WTC11 (cell line): Measurements from ENCODE around the gene ZNF608. TPM values are rescaled to one million over a fixed set of nuclear protein-coding genes. Genes with fewer than 3 reads are reported as not detected.

Experiments
- ATAC-seq: fragments of 200-7000 bp; cut with Tn5 transposase; 2 replicates; pipeline ENCODE4 v1.10.0; 2021; ENCODE audit warnings: mild to moderate bottlenecking, moderate library complexity
- CTCF ChIA-PET: fragments of 300-600 bp; sonication (Branson Sonifier 250); formaldehyde crosslinking; loops from one replicate; lab custom pipeline; 2021; ENCODE audit warnings: antibody characterized with exemption; lab: Charles Lee
- POLR2A ChIA-PET: fragments of 350-600 bp; sonication (Branson Sonifier 250); formaldehyde crosslinking; loops from one replicate; lab custom pipeline; 2021; ENCODE audit warnings: antibody characterized with exemption; lab: Charles Lee
- DNase-seq: peaks from one replicate; pipeline ENCODE4 v3.0.0; 2021; ENCODE audit warnings: low spot score
- H3K27ac Mint-ChIP-seq: 2 replicates; pipeline ENCODE4 v1.8.0; 2021; ENCODE audit warnings: mixed read lengths
- H3K27me3 Mint-ChIP-seq: 2 replicates; pipeline ENCODE4 v1.8.0; 2021; ENCODE audit warnings: low read depth, mild to moderate bottlenecking, moderate library complexity, mixed read lengths
- H3K36me3 Mint-ChIP-seq: 2 replicates; pipeline ENCODE4 v1.8.0; 2021; ENCODE audit warnings: mixed read lengths
- H3K4me1 Mint-ChIP-seq: 2 replicates; pipeline ENCODE4 v1.8.0; 2022; ENCODE audit warnings: mixed read lengths
- H3K4me3 Mint-ChIP-seq: 2 replicates; pipeline ENCODE4 v1.8.0; 2021; ENCODE audit warnings: mild to moderate bottlenecking, moderate library complexity, mixed read lengths
- H3K9me3 Mint-ChIP-seq: 2 replicates; pipeline ENCODE4 v1.8.0; 2021; ENCODE audit warnings: mixed read lengths
- AFF4 ChIP-seq: sonication (generic); formaldehyde crosslinking; IDR thresholded peaks from 2 replicates; pipeline ENCODE4 v1.8.1; 2023; ENCODE audit warnings: mild to moderate bottlenecking, missing genetic modification reagents, borderline replicate concordance
- AR ChIP-seq: fragments of 250-450 bp; sonication (Bioruptor Pico); IDR thresholded peaks from 2 replicates; pipeline ENCODE4 v1.9.0; 2021; ENCODE audit warnings: mild to moderate bottlenecking
- EMX1 ChIP-seq: fragments of 250-450 bp; sonication (Bioruptor Pico); IDR thresholded peaks from 2 replicates; pipeline ENCODE4 v1.8.0; 2021; ENCODE audit warnings: mild to moderate bottlenecking
- OVOL2 ChIP-seq: fragments of 250-450 bp; sonication (Bioruptor Pico); IDR thresholded peaks from 2 replicates; pipeline ENCODE4 v1.9.0; 2021; ENCODE audit warnings: mild to moderate bottlenecking, borderline replicate concordance
- PRRX2 ChIP-seq: fragments of 250-450 bp; sonication (Bioruptor Pico); IDR thresholded peaks from 2 replicates; pipeline ENCODE4 v1.8.0; 2021; ENCODE audit warnings: mild to moderate bottlenecking
- RORB ChIP-seq: fragments of 250-450 bp; sonication (Bioruptor Pico); IDR thresholded peaks from 2 replicates; pipeline ENCODE4 v1.9.0; 2021; ENCODE audit warnings: mild to moderate bottlenecking
- SMAD4 ChIP-seq: sonication (generic); formaldehyde crosslinking; IDR thresholded peaks from 2 replicates; pipeline ENCODE4 v1.8.0; 2022; ENCODE audit warnings: mild to moderate bottlenecking, missing genetic modification reagents
- SOX15 ChIP-seq: fragments of 250-450 bp; sonication (Bioruptor Pico); IDR thresholded peaks from 2 replicates; pipeline ENCODE4 v1.9.0; 2021; ENCODE audit warnings: mild to moderate bottlenecking
- TCF7 ChIP-seq: sonication (generic); formaldehyde crosslinking; IDR thresholded peaks from 2 replicates; pipeline ENCODE4 v1.8.0; 2022; ENCODE audit warnings: mild to moderate bottlenecking, low read depth, missing genetic modification reagents, moderate library complexity
- ZBTB21 ChIP-seq: sonication (generic); formaldehyde crosslinking; IDR thresholded peaks from 2 replicates; pipeline ENCODE4 v1.8.1; 2023; ENCODE audit warnings: mild to moderate bottlenecking, missing genetic modification reagents, borderline replicate concordance
- ZNF263 ChIP-seq: sonication (generic); formaldehyde crosslinking; IDR thresholded peaks from 2 replicates; pipeline ENCODE4 v1.8.1; 2022; ENCODE audit warnings: low read depth, mild to moderate bottlenecking, moderate library complexity, missing genetic modification reagents
- total RNA-seq: library from RNA; stranded (reverse); gene quantifications from 3 replicates; pipeline ENCODE4 v1.2.3, GENCODE V29; 2021
- TF ChIP-seq, protein P1 (sequence below): sonication (generic); formaldehyde crosslinking; conservative IDR thresholded peaks from 2 replicates; pipeline ENCODE4 v1.8.1; 2022; ENCODE audit warnings: mild to moderate bottlenecking, missing genetic modification reagents
- TF ChIP-seq, protein P2 (sequence below): sonication (generic); formaldehyde crosslinking; IDR thresholded peaks from 2 replicates; pipeline ENCODE4 v1.8.1; 2022; ENCODE audit warnings: mild to moderate bottlenecking, moderate library complexity, missing genetic modification reagents
- TF ChIP-seq, protein P3 (sequence below): fragments of 250-450 bp; sonication (Bioruptor Pico); IDR thresholded peaks from 2 replicates; pipeline ENCODE4 v1.9.0; 2021; ENCODE audit warnings: mild to moderate bottlenecking, borderline replicate concordance

Gene ZNF608
- total RNA-seq, 1 experiment from 2014 or later = 40.6 TPM

GRCh38 chr5:124706051-124706450 lies 40.4 kb downstream of the ZNF608 start:
- no peak overlapping the region for H3K27ac Mint-ChIP-seq

GRCh38 chr5:124705577-124705976 lies 40.9 kb downstream of the ZNF608 start:
- DNase-seq (no peak), ATAC-seq (no peak)
- Mint-ChIP-seq H3K27ac (no peak overlapping the region), H3K27me3 (no peaks in the 10 kb centered on the region), H3K4me1 (peaks cover 96% of the 10 kb centered on the region), H3K36me3 (no peaks in the 10 kb centered on the region), H3K9me3 (no peaks in the 10 kb centered on the region), H3K4me3 (no peak overlapping the region)
- TF ChIP-seq TCF7 (CRISPR knock-in tag) (no peak), AR (no peak), AFF4 (CRISPR knock-in tag) (no peak), OVOL2 (no peak), RORB (no peak), PRRX2 (CRISPR knock-in tag) (no peak)
- TF ChIP-seq, protein P1, sequence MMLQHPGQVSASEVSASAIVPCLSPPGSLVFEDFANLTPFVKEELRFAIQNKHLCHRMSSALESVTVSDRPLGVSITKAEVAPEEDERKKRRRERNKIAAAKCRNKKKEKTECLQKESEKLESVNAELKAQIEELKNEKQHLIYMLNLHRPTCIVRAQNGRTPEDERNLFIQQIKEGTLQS (CRISPR knock-in tag) = no peak
- TF ChIP-seq, protein P2, sequence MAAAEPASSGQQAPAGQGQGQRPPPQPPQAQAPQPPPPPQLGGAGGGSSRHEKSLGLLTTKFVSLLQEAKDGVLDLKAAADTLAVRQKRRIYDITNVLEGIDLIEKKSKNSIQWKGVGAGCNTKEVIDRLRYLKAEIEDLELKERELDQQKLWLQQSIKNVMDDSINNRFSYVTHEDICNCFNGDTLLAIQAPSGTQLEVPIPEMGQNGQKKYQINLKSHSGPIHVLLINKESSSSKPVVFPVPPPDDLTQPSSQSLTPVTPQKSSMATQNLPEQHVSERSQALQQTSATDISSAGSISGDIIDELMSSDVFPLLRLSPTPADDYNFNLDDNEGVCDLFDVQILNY = no peak
- ChIA-PET CTCF (no interaction called here), POLR2A (interaction anchor here (1.1 kb wide), 1 partner anchor 33 kb away, joined by 3 read pairs; no protein-coding TSS in a partner anchor)

More at GRCh38 chr5:124706051-124706450, 40.4 kb downstream of the ZNF608 start:
- peaks cover 95% of the 10 kb centered on the region for H3K4me1 Mint-ChIP-seq
- H3K36me3 Mint-ChIP-seq = no peaks in the 10 kb centered on the region
- H3K27me3 Mint-ChIP-seq = no peaks in the 10 kb centered on the region
- DNase-seq (no peak), ATAC-seq (no peak)
- no peak overlapping the region for H3K4me3 Mint-ChIP-seq
- ChIA-PET POLR2A (interaction anchor here (1.1 kb wide), 1 partner anchor 33 kb away, joined by 3 read pairs; no protein-coding TSS in a partner anchor), CTCF (no interaction called here)
- TF ChIP-seq PRRX2 (CRISPR knock-in tag) (no peak), ZBTB21 (CRISPR knock-in tag) (no peak), ZNF263 (CRISPR knock-in tag) (no peak), SMAD4 (no peak), SOX15 (CRISPR knock-in tag) (no peak), EMX1 (no peak)
- TF ChIP-seq, protein P3, sequence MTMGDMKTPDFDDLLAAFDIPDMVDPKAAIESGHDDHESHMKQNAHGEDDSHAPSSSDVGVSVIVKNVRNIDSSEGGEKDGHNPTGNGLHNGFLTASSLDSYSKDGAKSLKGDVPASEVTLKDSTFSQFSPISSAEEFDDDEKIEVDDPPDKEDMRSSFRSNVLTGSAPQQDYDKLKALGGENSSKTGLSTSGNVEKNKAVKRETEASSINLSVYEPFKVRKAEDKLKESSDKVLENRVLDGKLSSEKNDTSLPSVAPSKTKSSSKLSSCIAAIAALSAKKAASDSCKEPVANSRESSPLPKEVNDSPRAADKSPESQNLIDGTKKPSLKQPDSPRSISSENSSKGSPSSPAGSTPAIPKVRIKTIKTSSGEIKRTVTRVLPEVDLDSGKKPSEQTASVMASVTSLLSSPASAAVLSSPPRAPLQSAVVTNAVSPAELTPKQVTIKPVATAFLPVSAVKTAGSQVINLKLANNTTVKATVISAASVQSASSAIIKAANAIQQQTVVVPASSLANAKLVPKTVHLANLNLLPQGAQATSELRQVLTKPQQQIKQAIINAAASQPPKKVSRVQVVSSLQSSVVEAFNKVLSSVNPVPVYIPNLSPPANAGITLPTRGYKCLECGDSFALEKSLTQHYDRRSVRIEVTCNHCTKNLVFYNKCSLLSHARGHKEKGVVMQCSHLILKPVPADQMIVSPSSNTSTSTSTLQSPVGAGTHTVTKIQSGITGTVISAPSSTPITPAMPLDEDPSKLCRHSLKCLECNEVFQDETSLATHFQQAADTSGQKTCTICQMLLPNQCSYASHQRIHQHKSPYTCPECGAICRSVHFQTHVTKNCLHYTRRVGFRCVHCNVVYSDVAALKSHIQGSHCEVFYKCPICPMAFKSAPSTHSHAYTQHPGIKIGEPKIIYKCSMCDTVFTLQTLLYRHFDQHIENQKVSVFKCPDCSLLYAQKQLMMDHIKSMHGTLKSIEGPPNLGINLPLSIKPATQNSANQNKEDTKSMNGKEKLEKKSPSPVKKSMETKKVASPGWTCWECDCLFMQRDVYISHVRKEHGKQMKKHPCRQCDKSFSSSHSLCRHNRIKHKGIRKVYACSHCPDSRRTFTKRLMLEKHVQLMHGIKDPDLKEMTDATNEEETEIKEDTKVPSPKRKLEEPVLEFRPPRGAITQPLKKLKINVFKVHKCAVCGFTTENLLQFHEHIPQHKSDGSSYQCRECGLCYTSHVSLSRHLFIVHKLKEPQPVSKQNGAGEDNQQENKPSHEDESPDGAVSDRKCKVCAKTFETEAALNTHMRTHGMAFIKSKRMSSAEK (CRISPR knock-in tag) = no peak
- H3K9me3 Mint-ChIP-seq = no peaks in the 10 kb centered on the region
